HG02840 (cell line): Measurements from ENCODE around the gene ZNF692.
"Not testable (repeated sequence)": the region's sequence is repeated elsewhere in the genome, so short reads cannot be mapped to it uniquely, and the experiment has no call there.

ENCODE experiments used
- ATAC-seq: cut with Tn5 transposase; IDR thresholded peaks from one replicate; pipeline ENCODE4 v1.9.1; 2021; ENCODE audit warnings: mild to moderate bottlenecking, moderate library complexity, moderate number of reproducible peaks; ENCODE audit not compliant: unreplicated experiment, low FRiP score

The ZNF692 gene

GRCh38 chr1:248811514-248812490 lies 47.1 kb downstream of the ZNF692 start:
- no peak for ATAC-seq

- no peak for ATAC-seq
Observed at GRCh38 chr1:248810727-248811513, 48.0 kb downstream of the ZNF692 start.

- no peak for ATAC-seq
Observed at GRCh38 chr1:248810000-248810726, 48.7 kb downstream of the ZNF692 start.

- no peak for ATAC-seq
Observed at GRCh38 chr1:248808876-248809275, 50.0 kb downstream of the ZNF692 start.

- peak; percentile 55 for ATAC-seq
Observed at GRCh38 chr1:248807067-248807737, 51.7 kb downstream of the ZNF692 start.

- ATAC-seq = no peak
Observed at GRCh38 chr1:248805876-248806275, 53.0 kb downstream of the ZNF692 start.

GRCh38 chr1:248804771-248805681 lies 53.9 kb downstream of the ZNF692 start:
- peak; percentile 93 for ATAC-seq

- ATAC-seq = not testable (repeated sequence)
Observed at GRCh38 chr1:248803501-248803900, 55.4 kb downstream of the ZNF692 start.

GRCh38 chr1:248802454-248802853 lies 56.4 kb downstream of the ZNF692 start:
- no peak for ATAC-seq

GRCh38 chr1:248800459-248800858 lies 58.4 kb downstream of the ZNF692 start:
- no peak for ATAC-seq
